Measurements from ENCODE around the gene TRABD2B.

DNA sequence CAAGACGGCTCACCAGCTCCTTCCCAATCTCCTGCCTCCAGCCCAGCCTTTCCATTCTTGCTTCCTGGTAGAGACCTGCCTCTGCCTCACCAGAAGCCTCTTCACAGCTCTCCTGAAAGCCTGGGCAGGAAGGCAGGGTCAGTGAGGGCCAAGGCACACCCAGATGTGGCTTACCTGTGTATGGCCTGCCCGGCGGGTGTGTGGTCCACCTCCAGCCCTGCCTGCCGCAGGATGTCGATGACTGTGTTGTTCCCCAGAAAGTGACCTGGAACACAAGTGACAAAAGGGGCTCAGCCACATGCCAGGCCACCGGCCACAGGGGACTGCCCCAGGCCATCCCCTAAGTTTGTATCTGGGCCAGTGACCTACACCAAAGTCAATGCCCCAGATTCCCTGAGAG, 218.9 kb downstream of the TRABD2B start:
- TF ChIP-seq, protein P1, sequence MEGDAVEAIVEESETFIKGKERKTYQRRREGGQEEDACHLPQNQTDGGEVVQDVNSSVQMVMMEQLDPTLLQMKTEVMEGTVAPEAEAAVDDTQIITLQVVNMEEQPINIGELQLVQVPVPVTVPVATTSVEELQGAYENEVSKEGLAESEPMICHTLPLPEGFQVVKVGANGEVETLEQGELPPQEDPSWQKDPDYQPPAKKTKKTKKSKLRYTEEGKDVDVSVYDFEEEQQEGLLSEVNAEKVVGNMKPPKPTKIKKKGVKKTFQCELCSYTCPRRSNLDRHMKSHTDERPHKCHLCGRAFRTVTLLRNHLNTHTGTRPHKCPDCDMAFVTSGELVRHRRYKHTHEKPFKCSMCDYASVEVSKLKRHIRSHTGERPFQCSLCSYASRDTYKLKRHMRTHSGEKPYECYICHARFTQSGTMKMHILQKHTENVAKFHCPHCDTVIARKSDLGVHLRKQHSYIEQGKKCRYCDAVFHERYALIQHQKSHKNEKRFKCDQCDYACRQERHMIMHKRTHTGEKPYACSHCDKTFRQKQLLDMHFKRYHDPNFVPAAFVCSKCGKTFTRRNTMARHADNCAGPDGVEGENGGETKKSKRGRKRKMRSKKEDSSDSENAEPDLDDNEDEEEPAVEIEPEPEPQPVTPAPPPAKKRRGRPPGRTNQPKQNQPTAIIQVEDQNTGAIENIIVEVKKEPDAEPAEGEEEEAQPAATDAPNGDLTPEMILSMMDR (IDR thresholded peaks at IDR 0.05), result no peak
- TF ChIP-seq ZFX (IDR thresholded peaks at IDR 0.05; ENCODE audit: borderline replicate concordance), result no peak
